Measurements from ENCODE around the gene HS3ST4.

GRCh38 chr16:25854141-25854540 is 162.4 kb downstream of the HS3ST4 start:
- no peak for TF ChIP-seq CTCF (IDR thresholded peaks at IDR 0.05; ENCODE audit: borderline replicate concordance, extremely low read depth, low read length, poor library complexity, severe bottlenecking)
- TF ChIP-seq EZH2 (IDR thresholded peaks at IDR 0.05; ENCODE audit: borderline replicate concordance, low read depth, low read length, severe bottlenecking), result no peak
